ENCODE results near the gene UBC. TPM values are rescaled to one million over a fixed set of nuclear protein-coding genes. Genes with fewer than 3 reads are reported as not detected.
"Not testable (repeated sequence)": the region's sequence is repeated elsewhere in the genome, so short reads cannot be mapped to it uniquely, and the experiment has no call there.

UBC gene
- total and polyA plus RNA-seq, 9 of the 15 experiments (the other 6 are each of a cell fraction or from before 2014, with no cell fraction given) = 533 to 1,153 (median 813) TPM

DNA sequence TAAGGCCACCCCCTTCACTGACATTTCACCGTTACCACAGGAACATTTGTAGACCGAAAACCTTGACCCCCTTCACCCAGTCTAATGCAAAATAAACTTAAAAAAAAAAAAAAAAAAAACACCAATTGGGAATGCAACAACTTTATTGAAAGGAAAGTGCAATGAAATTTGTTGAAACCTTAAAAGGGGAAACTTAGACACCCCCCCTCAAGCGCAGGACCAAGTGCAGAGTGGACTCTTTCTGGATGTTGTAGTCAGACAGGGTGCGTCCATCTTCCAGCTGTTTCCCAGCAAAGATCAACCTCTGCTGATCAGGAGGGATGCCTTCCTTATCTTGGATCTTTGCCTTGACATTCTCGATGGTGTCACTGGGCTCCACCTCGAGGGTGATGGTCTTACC, 2.9 kb downstream of the UBC start:
- H2AFZ ChIP-seq (ENCODE audit: low read depth, low read length); DNase-seq (ENCODE audit: extremely low read depth in 1 of 4, low spot score in 3 of 4); H3K9ac ChIP-seq (ENCODE audit: insufficient read depth in 1 of 2, low read depth in 2 of 2, low read length in 2 of 2); H3K9me3 ChIP-seq (replicated peaks; ENCODE audit: control insufficient read depth, insufficient read depth, low read depth, low read length); BruUV-seq (replicated peaks); CTCF ChIA-PET (ENCODE audit: low intra/inter-chr PET ratio); ATAC-seq; in situ Hi-C loops (cut with MboI); H3K9me1 ChIP-seq (ENCODE audit: control insufficient read depth, insufficient read depth, low read length); intact Hi-C loops (cut with micrococcal nuclease); H3K4me3 ChIP-seq; H3K27me3 ChIP-seq (ENCODE audit: control insufficient read depth in 2 of 2, insufficient read depth in 2 of 2, low read length in 2 of 2); H3K27ac ChIP-seq (ENCODE audit: extremely low read depth, low read depth, low read length); FAIRE-seq: not testable (repeated sequence)
- 75% methylated on average over 5 of the region's 6 CpGs for WGBS (ENCODE audit: insufficient coverage, low coverage, missing lambda C conversion rate)
- H3K79me2 ChIP-seq (ENCODE audit: control insufficient read depth, insufficient read depth, low read length) = peaks cover 55% of the 10 kb centered on the region
- POLR2A ChIA-PET = interaction anchor here (1.0 to 8.2 kb wide), 13 partner anchors 10 to 156 kb away, joined by 3 to 127 read pairs (median 9); no protein-coding TSS in a partner anchor
- H3K36me3 ChIP-seq (ENCODE audit: control insufficient read depth, insufficient read depth, low read length) = peaks cover 34% of the 10 kb centered on the region
- peak overlapping the region; percentile 35; the same call in 1 of the 2 replicates for H3K4me2 ChIP-seq (ENCODE audit: insufficient read depth, low read length)
- peaks cover 37% of the 10 kb centered on the region for H4K20me1 ChIP-seq (replicated peaks; ENCODE audit: control insufficient read depth, insufficient read depth, low read length)
- TF ChIP-seq, protein P1, sequence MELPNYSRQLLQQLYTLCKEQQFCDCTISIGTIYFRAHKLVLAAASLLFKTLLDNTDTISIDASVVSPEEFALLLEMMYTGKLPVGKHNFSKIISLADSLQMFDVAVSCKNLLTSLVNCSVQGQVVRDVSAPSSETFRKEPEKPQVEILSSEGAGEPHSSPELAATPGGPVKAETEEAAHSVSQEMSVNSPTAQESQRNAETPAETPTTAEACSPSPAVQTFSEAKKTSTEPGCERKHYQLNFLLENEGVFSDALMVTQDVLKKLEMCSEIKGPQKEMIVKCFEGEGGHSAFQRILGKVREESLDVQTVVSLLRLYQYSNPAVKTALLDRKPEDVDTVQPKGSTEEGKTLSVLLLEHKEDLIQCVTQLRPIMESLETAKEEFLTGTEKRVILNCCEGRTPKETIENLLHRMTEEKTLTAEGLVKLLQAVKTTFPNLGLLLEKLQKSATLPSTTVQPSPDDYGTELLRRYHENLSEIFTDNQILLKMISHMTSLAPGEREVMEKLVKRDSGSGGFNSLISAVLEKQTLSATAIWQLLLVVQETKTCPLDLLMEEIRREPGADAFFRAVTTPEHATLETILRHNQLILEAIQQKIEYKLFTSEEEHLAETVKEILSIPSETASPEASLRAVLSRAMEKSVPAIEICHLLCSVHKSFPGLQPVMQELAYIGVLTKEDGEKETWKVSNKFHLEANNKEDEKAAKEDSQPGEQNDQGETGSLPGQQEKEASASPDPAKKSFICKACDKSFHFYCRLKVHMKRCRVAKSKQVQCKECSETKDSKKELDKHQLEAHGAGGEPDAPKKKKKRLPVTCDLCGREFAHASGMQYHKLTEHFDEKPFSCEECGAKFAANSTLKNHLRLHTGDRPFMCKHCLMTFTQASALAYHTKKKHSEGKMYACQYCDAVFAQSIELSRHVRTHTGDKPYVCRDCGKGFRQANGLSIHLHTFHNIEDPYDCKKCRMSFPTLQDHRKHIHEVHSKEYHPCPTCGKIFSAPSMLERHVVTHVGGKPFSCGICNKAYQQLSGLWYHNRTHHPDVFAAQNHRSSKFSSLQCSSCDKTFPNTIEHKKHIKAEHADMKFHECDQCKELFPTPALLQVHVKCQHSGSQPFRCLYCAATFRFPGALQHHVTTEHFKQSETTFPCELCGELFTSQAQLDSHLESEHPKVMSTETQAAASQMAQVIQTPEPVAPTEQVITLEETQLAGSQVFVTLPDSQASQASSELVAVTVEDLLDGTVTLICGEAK (IDR thresholded peaks at IDR 0.05) = peak; percentile 70
- TF ChIP-seq, protein P1 (CRISPR knock-in tag; IDR thresholded peaks at IDR 0.05) = peak; percentile 90
- TF ChIP-seq ZNF384 (IDR thresholded peaks at IDR 0.05; ENCODE audit: low read depth, low read length) (peak; percentile 67; the same call in 1 of the 2 replicates), YY1 (IDR thresholded peaks at IDR 0.05; ENCODE audit: borderline replicate concordance in 1 of 3, control insufficient read depth in 1 of 3, extremely low read depth in 1 of 3, insufficient read depth in 3 of 3, insufficient read length in 1 of 3, insufficient replicate concordance in 2 of 3, low read depth in 1 of 3, low read length in 2 of 3) (peak in 1 of 3 experiments; percentile 1)
- H3K4me1 ChIP-seq (replicated peaks in 1 of 2; ENCODE audit: control insufficient read depth in 2 of 2, insufficient read depth in 2 of 2, low read length in 2 of 2) = peaks cover 5 to 29% of the 10 kb centered on the region in 2 experiments; a peak in 3 of 5 replicates

All from K562 (cell line).